NCI-H1092 (cell line): ENCODE data around the gene PIK3AP1.
A peak's percentile ranks its signal among the peaks of the same experiment; 100 is the strongest.

Source experiments
- DNase-seq: peaks from one replicate; lab custom pipeline; 2025; lab: John Stamatoyannopoulos, UW

PIK3AP1 gene

DNA sequence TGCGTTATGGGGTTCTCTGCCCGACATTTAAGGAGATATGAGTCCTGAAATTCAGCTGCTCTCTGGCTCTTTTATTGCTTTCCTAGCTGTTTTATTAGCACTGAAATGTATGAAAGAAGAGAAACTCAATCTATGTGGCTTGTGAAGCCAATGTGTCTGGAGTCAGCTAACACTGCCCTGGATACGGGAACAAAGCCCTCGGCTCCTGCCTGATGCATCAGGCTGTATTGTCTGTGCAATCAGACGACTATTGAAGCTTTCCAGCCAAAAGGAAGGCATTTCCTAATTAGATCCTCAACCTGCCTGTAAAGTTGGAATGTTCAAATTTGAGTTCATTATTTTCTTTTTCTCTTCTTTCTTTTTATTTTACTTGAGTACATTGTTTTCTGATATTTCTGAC lies 111.5 kb downstream of the PIK3AP1 start:
- no peak for DNase-seq

DNA sequence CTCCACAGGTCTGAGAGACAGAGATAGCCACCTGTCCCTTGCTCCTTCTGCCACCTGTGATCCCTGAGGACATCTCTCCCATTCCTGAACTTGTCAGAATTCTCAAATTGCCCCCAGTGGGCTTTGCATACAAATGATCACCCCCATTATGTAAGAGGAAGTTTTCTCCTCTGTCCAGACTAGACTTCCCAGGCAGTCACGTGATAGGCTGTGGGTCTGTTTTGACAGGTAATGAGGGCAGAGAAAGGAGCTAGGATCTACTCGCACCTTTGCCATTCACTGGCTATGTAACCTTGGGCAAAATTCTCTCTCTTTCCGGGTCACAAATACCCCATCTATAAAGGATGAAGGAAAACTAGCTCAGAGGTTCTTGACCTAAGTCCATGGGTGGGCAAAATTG lies 112.1 kb downstream of the PIK3AP1 start:
- DNase-seq = no peak

GRCh38 chr10:96606946-96607345 lies 113.4 kb downstream of the PIK3AP1 start:
- DNase-seq = no peak

- DNase-seq = no peak
Measured at GRCh38 chr10:96606216-96606615, 114.1 kb downstream of the PIK3AP1 start.

DNA sequence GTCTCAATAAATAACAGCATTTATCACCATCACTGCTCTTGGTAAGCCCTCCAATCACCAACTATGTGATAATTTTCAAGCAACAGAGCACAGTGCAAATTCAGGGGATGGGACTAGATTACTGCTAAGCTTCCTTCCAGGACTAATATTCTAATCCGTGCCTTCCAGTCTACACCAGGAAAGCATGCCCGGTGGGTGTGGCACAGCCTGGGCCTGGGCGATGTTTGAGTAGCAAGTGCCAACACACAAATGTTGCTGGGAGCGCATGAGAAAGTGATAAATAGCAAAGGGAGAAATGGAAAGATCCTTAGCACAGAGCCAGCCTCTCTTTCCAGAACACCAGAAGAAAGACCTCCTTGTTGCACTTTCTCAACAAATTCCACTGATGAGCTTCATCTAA lies 120.0 kb downstream of the PIK3AP1 start:
- DNase-seq = no peak

DNA sequence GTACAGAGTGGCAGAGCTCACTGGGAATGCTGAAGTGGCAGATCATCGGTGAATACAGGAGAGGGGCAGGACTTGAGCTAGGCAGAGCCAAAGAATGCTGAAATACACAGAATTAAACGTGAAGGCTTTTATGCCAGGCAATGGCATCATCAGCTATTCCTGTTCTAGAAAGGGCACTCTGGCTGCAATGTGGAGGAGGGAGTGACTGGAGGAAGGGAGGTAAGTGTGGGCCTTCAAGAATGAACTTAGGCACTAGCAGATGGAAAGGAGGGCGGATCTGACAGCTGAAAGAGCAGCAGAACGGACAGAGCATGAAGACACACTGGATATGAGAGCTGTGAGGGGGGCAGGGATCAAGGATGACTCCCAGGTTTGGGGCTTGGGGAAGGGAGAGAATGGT lies 121.5 kb downstream of the PIK3AP1 start:
- DNase-seq = no peak

DNA sequence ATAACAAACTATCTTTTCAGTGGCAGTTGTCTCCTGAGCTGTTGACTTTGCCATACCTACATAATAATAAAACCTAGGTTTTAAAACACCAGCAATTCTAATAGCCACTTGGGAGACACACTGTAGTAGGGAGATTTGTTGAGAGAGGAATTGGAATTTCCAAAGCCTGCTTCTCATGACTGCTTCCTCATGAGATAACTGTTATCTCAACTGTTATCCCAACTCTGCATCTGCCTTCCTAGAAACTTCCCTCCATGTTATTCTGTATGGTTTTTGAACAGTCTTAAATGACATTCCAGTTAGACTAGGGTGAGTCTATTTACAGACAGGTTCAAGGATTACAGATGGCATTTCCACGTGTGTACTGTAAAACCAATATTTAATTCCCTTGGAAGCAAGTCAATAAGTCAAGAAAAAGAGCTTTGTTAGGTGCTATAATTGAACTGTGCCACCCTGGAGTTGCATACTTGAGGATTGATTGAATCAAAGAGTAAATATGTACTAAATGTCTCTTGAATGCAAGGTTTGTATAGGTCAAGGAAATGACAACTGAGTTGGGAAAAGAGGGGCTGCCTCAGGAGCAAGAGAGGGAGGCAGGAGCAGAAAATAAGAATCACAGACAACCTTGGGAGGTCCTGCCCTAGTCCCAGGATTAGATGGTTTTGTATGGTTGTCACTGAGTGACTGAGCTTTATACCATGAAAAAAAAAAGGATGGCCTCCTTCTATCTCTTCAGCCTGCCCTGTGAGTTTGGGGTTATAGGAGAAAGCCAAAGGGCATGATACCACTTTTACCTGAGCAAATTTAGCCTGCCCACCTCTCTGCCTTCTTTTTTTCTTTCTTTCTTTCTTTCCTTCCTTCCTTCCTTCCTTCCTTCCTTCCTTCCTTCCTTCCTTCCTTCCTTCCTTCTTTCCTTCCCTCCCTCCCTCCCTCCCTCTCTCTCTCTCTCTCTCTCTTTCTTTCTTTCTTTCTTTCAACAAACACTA lies 123.6 kb downstream of the PIK3AP1 start:
- DNase-seq = no peak

- no peak for DNase-seq
Measured at GRCh38 chr10:96595741-96596140, 124.6 kb downstream of the PIK3AP1 start.

GRCh38 chr10:96591946-96592345 lies 128.4 kb downstream of the PIK3AP1 start:
- no peak for DNase-seq

DNA sequence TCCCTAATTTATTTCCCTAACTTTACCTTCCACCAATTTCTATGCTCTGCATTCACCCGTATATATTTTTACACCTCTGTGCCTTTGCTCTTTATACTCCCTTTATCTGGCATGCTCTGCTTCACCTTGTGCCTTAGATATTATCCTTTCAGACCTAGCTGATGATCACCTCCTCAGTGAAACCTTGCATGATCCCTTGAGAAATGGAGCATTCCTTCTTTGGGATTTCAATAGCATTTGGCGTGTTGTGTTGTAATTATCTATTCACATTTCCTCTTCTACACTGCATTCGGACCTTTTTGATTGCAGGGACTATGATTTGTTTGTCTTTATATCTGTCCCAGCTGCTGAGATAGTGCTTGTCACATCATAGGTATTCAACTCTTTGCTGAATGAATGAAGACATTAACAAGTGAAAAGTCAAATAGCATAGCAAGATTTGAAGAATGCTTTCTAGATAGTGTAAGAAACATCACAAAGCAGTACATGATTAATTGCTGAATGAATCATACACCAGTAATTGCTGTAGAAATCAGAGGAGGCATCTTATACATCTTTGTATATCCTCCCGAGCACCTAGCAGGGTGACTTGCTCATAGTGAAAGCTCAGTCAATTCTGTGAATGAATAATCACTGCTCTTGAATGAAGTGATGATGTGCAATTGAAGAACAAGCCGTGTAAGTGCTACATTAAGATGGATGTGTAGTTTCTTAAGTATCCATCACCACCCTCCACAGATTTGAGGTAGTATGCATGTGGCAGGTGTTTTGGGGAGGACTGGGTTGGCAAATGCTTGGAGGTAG lies 131.5 kb downstream of the PIK3AP1 start:
- no peak for DNase-seq

DNA sequence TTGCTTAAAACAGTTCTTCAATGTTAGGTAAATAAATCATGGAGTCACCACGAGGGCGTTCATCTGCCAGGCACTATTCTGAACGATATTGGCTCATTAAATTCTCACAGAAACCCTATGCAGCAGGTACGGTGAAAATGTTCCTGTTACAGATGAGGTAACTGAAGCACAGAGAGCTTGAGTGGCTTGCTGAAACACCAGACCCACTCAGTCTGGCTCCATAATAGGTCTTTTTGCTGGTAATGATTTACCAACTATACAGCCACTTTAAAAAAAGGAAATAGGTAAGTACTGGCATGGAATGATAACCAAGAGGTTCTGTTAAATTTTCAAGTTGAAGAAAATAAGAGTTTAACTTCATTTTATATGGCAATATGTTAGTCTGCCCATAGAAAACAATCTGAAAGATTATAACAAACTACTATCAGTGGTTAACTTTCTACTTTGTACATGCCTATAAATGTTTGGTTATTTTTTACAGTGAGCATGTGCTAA lies 132.2 kb downstream of the PIK3AP1 start:
- DNase-seq = peak; percentile 30

- peak; percentile 47 for DNase-seq
Measured at GRCh38 chr10:96587264-96588059, 132.9 kb downstream of the PIK3AP1 start.

GRCh38 chr10:96586419-96587263 lies 133.7 kb downstream of the PIK3AP1 start, which contains the start of gene TM9SF3:
Gene TM9SF3 (minus strand): TSS chr10:96587012. CDS start chr10:96586835, 177 bp downstream.
- peak; percentile 49 for DNase-seq

DNA sequence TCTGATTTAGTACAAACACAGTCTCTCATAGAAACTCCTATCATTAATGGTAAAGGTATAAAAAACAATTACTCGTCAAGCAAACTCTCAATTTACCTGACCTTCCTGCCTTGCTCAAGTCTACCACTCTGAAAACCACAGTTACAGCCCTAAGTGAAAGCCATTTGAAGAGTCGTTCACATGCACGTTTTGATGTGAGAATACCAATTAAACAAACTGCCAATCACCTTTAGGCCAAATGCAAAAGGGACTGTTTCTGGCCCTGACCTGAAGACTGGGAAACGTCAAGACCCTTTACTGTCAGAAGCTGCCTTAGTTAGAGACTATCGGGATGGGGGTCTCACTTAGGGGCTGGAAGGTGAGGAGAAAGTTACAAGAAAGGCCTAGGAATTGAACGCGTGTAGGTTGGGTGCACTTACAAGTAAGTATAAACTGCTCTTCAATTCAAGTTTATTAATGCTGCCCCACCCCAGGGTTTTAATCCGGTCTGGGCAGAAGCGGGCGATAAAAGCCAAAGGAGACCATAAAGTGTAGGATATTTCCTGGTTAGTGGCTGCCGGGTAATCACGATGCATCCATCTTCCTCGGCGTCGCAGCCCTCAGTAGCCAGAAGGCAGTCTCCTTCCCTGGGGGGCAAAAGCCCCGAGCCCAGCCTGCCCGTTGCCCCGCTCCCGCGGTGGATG lies 134.4 kb downstream of the PIK3AP1 start:
- no peak for DNase-seq

DNA sequence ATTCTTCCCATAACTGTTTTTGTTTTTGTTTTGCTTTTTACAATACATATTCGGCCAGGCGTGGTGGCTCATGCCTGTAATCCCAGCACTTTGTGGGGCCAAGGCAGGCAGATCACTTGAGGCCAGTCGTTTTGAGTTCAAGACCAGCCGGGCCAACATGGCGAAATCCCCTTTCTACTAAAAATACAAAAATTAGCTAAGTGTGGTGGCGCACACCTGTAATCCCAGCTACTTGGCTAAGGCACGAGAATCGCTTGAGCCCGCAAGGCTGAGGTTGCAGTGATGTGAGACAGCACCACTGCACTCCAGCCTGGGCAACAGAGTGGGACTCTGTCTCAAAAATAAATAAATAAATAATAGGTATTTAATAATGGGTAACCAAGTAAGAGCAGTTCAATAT lies 135.8 kb downstream of the PIK3AP1 start:
- no peak for DNase-seq

GRCh38 chr10:96584035-96584434 lies 136.3 kb downstream of the PIK3AP1 start:
- no peak for DNase-seq

GRCh38 chr10:96579133-96579532 lies 141.2 kb downstream of the PIK3AP1 start:
- no peak for DNase-seq

GRCh38 chr10:96578633-96579032 lies 141.7 kb downstream of the PIK3AP1 start:
- DNase-seq = no peak

- no peak for DNase-seq
Measured at GRCh38 chr10:96578022-96578421, 142.3 kb downstream of the PIK3AP1 start.

GRCh38 chr10:96577069-96577468 lies 143.2 kb downstream of the PIK3AP1 start:
- DNase-seq = no peak
